HepG2 (cell line): ENCODE measurements around the gene RFTN1. TPM values are rescaled to one million over a fixed set of nuclear protein-coding genes. Genes with fewer than 3 reads are reported as not detected.

Experiments
- CBX2 ChIP-seq, 2 experiments: fragments of 200-600 bp in 1 of 2; sonication (generic); formaldehyde crosslinking in 1 of 2; IDR thresholded peaks; 2 replicates each; pipeline versions ENCODE4 v1.7.0 to v1.8.1; 2018 to 2022; ENCODE audit warnings: low read depth in 2 of 2, low read length in 1 of 2, mild to moderate bottlenecking in 1 of 2, missing genetic modification reagents in 1 of 2
- HOXA9 ChIP-seq: sonication (generic); formaldehyde crosslinking; IDR thresholded peaks from 2 replicates; pipeline ENCODE4 v1.8.1; 2022; ENCODE audit warnings: missing genetic modification reagents, mild to moderate bottlenecking, moderate library complexity, borderline replicate concordance
- NFE2 ChIP-seq: sonication (generic); formaldehyde crosslinking; IDR thresholded peaks from 2 replicates; pipeline ENCODE4 v1.4.0; 2020; ENCODE audit warnings: missing genetic modification reagents
- polyA plus RNA-seq, 8 experiments: library from polyadenylated mRNA; depleted of rRNA in 3 of 8; stranded (reverse) in 7 of 8; unstranded in 1 of 8; fragments of >200 nt; fragmentation: Illumina TruSeq in 4 of 8; extraction: Trizol in 4 of 8; gene quantifications; 2 replicates each; pipeline versions ENCODE4 v1.2.1 to v1.2.3, GENCODE V29; 2011 to 2016; ENCODE audit warnings: low read depth in 4 of 8, missing spikeins in 1 of 8, mixed read lengths in 1 of 8; ENCODE audit not compliant: insufficient read depth in 1 of 8
- total RNA-seq, 5 experiments: library from RNA; depleted of rRNA; stranded (reverse); fragments of >200 nt; fragmentation: Illumina TruSeq; extraction: Trizol; gene quantifications; 2 replicates each; pipeline ENCODE4 v1.2.3, GENCODE V29; 2016; ENCODE audit warnings: low read depth in 1 of 5
- TF ChIP-seq, protein P1 (sequence below): sonication (generic); formaldehyde crosslinking; IDR thresholded peaks from 2 replicates; pipeline ENCODE4 v1.5.1; 2020; ENCODE audit warnings: mild to moderate bottlenecking, missing genetic modification reagents, borderline replicate concordance
- TF ChIP-seq, protein P2 (sequence below): sonication (generic); formaldehyde crosslinking; IDR thresholded peaks from 2 replicates; pipeline ENCODE4 v1.5.0; 2020; ENCODE audit warnings: missing genetic modification reagents

RFTN1 gene
- total and polyA plus RNA-seq, 2 of the 13 experiments (the other 11 are each of a cell fraction or from before 2014, with no cell fraction given): not detected

DNA sequence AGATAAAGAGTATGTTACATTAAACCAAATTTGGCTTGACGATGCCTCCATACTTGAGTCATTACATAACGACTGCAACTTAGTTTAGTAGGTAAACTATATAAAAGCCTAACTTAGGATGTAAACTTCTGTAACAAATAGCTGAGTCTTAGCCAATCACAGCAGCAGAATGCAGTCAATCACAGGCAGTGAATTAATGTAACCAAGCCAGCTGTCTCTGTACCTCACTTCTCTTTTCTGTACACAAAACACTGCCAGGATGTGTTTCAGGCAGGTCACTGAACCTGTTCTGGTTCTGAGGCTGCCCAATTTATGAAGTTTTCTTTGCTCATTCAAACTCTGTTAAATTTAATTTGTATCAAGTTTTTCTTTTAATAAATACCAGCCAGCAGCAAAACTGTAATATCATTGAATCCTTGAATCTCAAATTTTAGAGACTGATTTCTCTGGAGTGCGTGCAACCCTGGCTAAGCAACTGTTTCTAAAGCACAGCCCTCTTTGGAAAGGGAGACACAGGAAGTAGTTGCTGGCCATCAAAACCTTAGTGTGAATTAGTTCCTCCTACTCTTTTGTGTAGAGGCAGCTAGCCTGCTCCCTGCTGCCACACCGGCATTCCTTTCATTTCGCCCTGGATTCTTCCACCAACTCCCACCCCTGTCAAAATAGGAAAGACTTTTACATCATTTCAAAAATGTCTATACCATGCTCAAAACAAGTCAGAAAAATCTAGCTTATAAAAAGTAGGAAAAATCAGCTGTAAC, 15.2 kb downstream of the RFTN1 start (continued):
- TF ChIP-seq, protein P1, sequence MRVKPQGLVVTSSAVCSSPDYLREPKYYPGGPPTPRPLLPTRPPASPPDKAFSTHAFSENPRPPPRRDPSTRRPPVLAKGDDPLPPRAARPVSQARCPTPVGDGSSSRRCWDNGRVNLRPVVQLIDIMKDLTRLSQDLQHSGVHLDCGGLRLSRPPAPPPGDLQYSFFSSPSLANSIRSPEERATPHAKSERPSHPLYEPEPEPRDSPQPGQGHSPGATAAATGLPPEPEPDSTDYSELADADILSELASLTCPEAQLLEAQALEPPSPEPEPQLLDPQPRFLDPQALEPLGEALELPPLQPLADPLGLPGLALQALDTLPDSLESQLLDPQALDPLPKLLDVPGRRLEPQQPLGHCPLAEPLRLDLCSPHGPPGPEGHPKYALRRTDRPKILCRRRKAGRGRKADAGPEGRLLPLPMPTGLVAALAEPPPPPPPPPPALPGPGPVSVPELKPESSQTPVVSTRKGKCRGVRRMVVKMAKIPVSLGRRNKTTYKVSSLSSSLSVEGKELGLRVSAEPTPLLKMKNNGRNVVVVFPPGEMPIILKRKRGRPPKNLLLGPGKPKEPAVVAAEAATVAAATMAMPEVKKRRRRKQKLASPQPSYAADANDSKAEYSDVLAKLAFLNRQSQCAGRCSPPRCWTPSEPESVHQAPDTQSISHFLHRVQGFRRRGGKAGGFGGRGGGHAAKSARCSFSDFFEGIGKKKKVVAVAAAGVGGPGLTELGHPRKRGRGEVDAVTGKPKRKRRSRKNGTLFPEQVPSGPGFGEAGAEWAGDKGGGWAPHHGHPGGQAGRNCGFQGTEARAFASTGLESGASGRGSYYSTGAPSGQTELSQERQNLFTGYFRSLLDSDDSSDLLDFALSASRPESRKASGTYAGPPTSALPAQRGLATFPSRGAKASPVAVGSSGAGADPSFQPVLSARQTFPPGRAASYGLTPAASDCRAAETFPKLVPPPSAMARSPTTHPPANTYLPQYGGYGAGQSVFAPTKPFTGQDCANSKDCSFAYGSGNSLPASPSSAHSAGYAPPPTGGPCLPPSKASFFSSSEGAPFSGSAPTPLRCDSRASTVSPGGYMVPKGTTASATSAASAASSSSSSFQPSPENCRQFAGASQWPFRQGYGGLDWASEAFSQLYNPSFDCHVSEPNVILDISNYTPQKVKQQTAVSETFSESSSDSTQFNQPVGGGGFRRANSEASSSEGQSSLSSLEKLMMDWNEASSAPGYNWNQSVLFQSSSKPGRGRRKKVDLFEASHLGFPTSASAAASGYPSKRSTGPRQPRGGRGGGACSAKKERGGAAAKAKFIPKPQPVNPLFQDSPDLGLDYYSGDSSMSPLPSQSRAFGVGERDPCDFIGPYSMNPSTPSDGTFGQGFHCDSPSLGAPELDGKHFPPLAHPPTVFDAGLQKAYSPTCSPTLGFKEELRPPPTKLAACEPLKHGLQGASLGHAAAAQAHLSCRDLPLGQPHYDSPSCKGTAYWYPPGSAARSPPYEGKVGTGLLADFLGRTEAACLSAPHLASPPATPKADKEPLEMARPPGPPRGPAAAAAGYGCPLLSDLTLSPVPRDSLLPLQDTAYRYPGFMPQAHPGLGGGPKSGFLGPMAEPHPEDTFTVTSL (CRISPR knock-in tag): no peak
- TF ChIP-seq NFE2 (CRISPR knock-in tag) (no peak), CBX2 (IDR thresholded peaks at IDR 0.05; ENCODE audit: low read depth, low read length) (no peak), CBX2 (CRISPR knock-in tag; IDR thresholded peaks at IDR 0.05; ENCODE audit: low read depth) (no peak), HOXA9 (CRISPR knock-in tag) (no peak)
- TF ChIP-seq, protein P2, sequence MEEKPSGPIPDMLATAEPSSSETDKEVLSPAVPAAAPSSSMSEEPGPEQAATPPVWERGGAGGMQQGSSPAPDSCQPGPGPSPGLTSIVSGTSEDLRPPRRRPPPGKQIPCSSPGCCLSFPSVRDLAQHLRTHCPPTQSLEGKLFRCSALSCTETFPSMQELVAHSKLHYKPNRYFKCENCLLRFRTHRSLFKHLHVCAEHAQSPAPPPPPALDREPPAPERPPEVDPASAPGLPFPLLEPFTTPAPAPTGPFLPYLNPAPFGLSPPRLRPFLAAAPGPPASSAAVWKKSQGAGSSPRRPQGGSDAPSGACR (CRISPR knock-in tag): no peak
